H9 (cell line): Measurements from ENCODE around the gene MICAL2. TPM values are rescaled to one million over a fixed set of nuclear protein-coding genes. Genes with fewer than 3 reads are reported as not detected.

Experiments
- DNase-seq: peaks from one replicate; pipeline ENCODE4 v3.0.0-alpha.2; 2017
- H2AFZ ChIP-seq: one replicate; pipeline ENCODE4 v1.6.1; 2013; ENCODE audit warnings: mild to moderate bottlenecking, low read length, control low read depth, moderate library complexity
- H2AK5ac ChIP-seq: 2 replicates; pipeline ENCODE4 v1.6.1; 2013; ENCODE audit warnings: low read length, control low read depth, mixed read lengths; ENCODE audit not compliant: insufficient read length
- H2BK120ac ChIP-seq: one replicate; pipeline ENCODE4 v1.6.1; 2013; ENCODE audit warnings: low read depth, mild to moderate bottlenecking, low read length, control low read depth, inconsistent platforms; ENCODE audit not compliant: poor library complexity, severe bottlenecking
- H2BK12ac ChIP-seq: 2 replicates; pipeline ENCODE4 v1.6.1; 2013; ENCODE audit warnings: low read length, control low read depth, mixed read lengths, low read depth; ENCODE audit not compliant: insufficient read length
- H2BK15ac ChIP-seq: 2 replicates; pipeline ENCODE4 v1.6.1; 2013; ENCODE audit warnings: low read depth, low read length, control low read depth
- H2BK20ac ChIP-seq: one replicate; pipeline ENCODE4 v1.6.1; 2013; ENCODE audit warnings: low read depth, mild to moderate bottlenecking, low read length, control low read depth, inconsistent platforms; ENCODE audit not compliant: poor library complexity, severe bottlenecking
- H2BK5ac ChIP-seq: 2 replicates; pipeline ENCODE4 v1.6.1; 2013; ENCODE audit warnings: low read length, control low read depth, mixed read lengths; ENCODE audit not compliant: insufficient read length
- H3K14ac ChIP-seq: 2 replicates; pipeline ENCODE4 v1.6.1; 2013; ENCODE audit warnings: low read length, control low read depth; ENCODE audit not compliant: insufficient read depth
- H3K18ac ChIP-seq: 2 replicates; pipeline ENCODE4 v1.6.1; 2013; ENCODE audit warnings: low read depth, mild to moderate bottlenecking, mixed read lengths, low read length, control low read depth; ENCODE audit not compliant: insufficient read length
- H3K23ac ChIP-seq: 2 replicates; pipeline ENCODE4 v1.6.1; 2013; ENCODE audit warnings: low read length, control low read depth, mixed read lengths, low read depth; ENCODE audit not compliant: insufficient read length
- H3K23me2 ChIP-seq: 2 replicates; pipeline ENCODE4 v1.6.1; 2013; ENCODE audit warnings: low read depth, mild to moderate bottlenecking, mixed read lengths, low read length, control low read depth; ENCODE audit not compliant: insufficient read length, poor library complexity, severe bottlenecking
- H3K27ac ChIP-seq: 2 replicates; pipeline ENCODE4 v1.5.1; 2013; ENCODE audit warnings: low read length, control low read depth, mixed read lengths, low read depth; ENCODE audit not compliant: insufficient read length
- H3K27me3 ChIP-seq: 2 replicates; pipeline ENCODE4 v1.6.1; 2013; ENCODE audit warnings: low read length, control low read depth, inconsistent platforms; ENCODE audit not compliant: insufficient read depth
- H3K4ac ChIP-seq: 2 replicates; pipeline ENCODE4 v1.6.1; 2013; ENCODE audit warnings: low read depth, mild to moderate bottlenecking, control low read depth, inconsistent platforms, low read length, moderate library complexity
- H3K4me1 ChIP-seq: 2 replicates; pipeline ENCODE4 v1.6.1; 2013; ENCODE audit warnings: low read length, control low read depth, inconsistent platforms; ENCODE audit not compliant: insufficient read depth
- H3K4me2 ChIP-seq: 2 replicates; pipeline ENCODE4 v1.6.1; 2013; ENCODE audit warnings: low read length, control low read depth, mixed read lengths; ENCODE audit not compliant: insufficient read length, insufficient read depth
- H3K56ac ChIP-seq: 2 replicates; pipeline ENCODE4 v1.6.1; 2013; ENCODE audit warnings: low read depth, mild to moderate bottlenecking, mixed read lengths, low read length, control low read depth; ENCODE audit not compliant: insufficient read length
- H3K79me1 ChIP-seq: 2 replicates; pipeline ENCODE4 v1.6.1; 2013; ENCODE audit warnings: low read depth, mild to moderate bottlenecking, moderate library complexity, low read length, control low read depth, inconsistent platforms; ENCODE audit not compliant: insufficient read depth, poor library complexity, severe bottlenecking
- H3K79me2 ChIP-seq: 2 replicates; pipeline ENCODE4 v1.6.1; 2013; ENCODE audit warnings: low read length, control low read depth, inconsistent platforms; ENCODE audit not compliant: insufficient read depth
- H3K9ac ChIP-seq: 2 replicates; pipeline ENCODE4 v1.6.1; 2013; ENCODE audit warnings: low read length, control low read depth, mixed read lengths; ENCODE audit not compliant: insufficient read length; ENCODE audit errors: extremely low read depth
- H3K9me3 ChIP-seq: one replicate; pipeline ENCODE4 v1.6.1; 2013; ENCODE audit warnings: low read depth, low read length, inconsistent platforms; ENCODE audit not compliant: control insufficient read depth
- H3T11ph ChIP-seq: one replicate; pipeline ENCODE4 v1.6.1; 2013; ENCODE audit warnings: mild to moderate bottlenecking, low read length, control low read depth, inconsistent platforms
- H4K20me1 ChIP-seq: one replicate; pipeline ENCODE4 v1.6.1; 2013; ENCODE audit not compliant: control insufficient read depth, insufficient read length, insufficient read depth
- H4K5ac ChIP-seq: 2 replicates; pipeline ENCODE4 v1.6.1; 2013; ENCODE audit warnings: low read depth, mild to moderate bottlenecking, mixed read lengths, low read length, control low read depth; ENCODE audit not compliant: insufficient read length
- H4K8ac ChIP-seq: replicated peaks from 2 replicates; pipeline ENCODE4 v1.6.1; 2013; ENCODE audit warnings: low read length, control low read depth, mixed read lengths, low read depth; ENCODE audit not compliant: insufficient read length
- H4K91ac ChIP-seq: 2 replicates; pipeline ENCODE4 v1.6.1; 2013; ENCODE audit warnings: low read depth, mild to moderate bottlenecking, moderate library complexity, mixed read lengths, low read length, control low read depth; ENCODE audit not compliant: insufficient read length
- H3K27ac Mint-ChIP-seq, 3 experiments: 2 replicates in 2 of 3; 3 replicates in 1 of 3; pipeline ENCODE4 v1.8.0; 2020 to 2021; ENCODE audit warnings: mixed read lengths in 3 of 3, mild to moderate bottlenecking in 1 of 3, moderate library complexity in 1 of 3
- H3K27me3 Mint-ChIP-seq: 2 replicates; pipeline ENCODE4 v1.8.0; 2021; ENCODE audit warnings: low read depth, mild to moderate bottlenecking, moderate library complexity, mixed read lengths
- H3K36me3 Mint-ChIP-seq, 3 experiments: 2 replicates in 2 of 3; 3 replicates in 1 of 3; pipeline ENCODE4 v1.8.0; 2020 to 2021; ENCODE audit warnings: low read depth in 3 of 3, mixed read lengths in 3 of 3; ENCODE audit not compliant: insufficient read depth in 1 of 3
- H3K4me1 Mint-ChIP-seq, 2 experiments: 2 replicates each; pipeline ENCODE4 v1.8.0; 2020; ENCODE audit warnings: mixed read lengths in 2 of 2
- H3K4me3 Mint-ChIP-seq, 2 experiments: 2 replicates in 1 of 2; 3 replicates in 1 of 2; pipeline ENCODE4 v1.8.0; 2020 to 2021; ENCODE audit warnings: mild to moderate bottlenecking in 2 of 2, mixed read lengths in 2 of 2, moderate library complexity in 1 of 2
- H3K9me3 Mint-ChIP-seq, 2 experiments: 2 replicates in 1 of 2; 3 replicates in 1 of 2; pipeline ENCODE4 v1.8.0; 2020; ENCODE audit warnings: mild to moderate bottlenecking in 2 of 2, mixed read lengths in 2 of 2, moderate library complexity in 1 of 2
- CTCF ChIP-seq: fragments of 200-600 bp; sonication (generic); conservative IDR thresholded peaks from 3 replicates; pipeline ENCODE4 v1.8.0; 2021; ENCODE audit warnings: antibody characterized with exemption, mild to moderate bottlenecking
- WGBS: extraction: QIAGEN DNeasy Blood & Tissue Kit; methylation state at CpG from one replicate; pipeline ENCODE4 v1.1.7; 2013; ENCODE audit warnings: missing lambda C conversion rate, low lambda C conversion rate, mixed read lengths; ENCODE audit not compliant: insufficient read length; ENCODE audit errors: extremely low coverage; 5-methylcytosine and 5-hydroxymethylcytosine counted together
- total RNA-seq: library from RNA; stranded (reverse); gene quantifications from 2 replicates; pipeline ENCODE4 v1.2.1, GENCODE V29; 2021

Gene MICAL2
- total RNA-seq, 1 experiment from 2014 or later: 4.7 TPM

DNA sequence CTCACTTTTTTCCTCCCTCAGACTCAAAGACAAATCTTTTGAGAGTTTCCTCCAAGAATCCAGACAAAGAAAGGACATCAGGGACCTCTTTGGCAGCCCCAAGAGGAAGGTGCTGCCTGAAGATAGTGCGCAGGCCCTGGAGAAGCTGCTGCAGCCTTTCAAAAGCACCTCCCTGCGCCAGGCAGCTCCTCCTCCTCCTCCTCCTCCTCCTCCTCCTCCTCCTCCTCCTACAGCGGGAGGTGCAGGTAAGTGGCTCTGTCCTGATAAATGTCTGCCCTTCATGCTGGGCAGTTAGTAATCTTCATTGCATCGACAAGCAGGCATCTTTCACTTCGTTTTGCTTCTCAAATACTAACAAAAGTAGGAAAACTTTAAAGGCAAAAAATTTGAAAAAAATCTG is 184.2 kb downstream of the MICAL2 start:
- Histone ChIP-seq H2AK5ac (no peak overlapping the region), H3K4ac (no peak overlapping the region), H4K5ac (no peak overlapping the region), H4K8ac (no peak overlapping the region), H2BK5ac (no peak overlapping the region), H3K79me1 (no peaks in the 10 kb centered on the region), H3K79me2 (no peaks in the 10 kb centered on the region), H3K9me3 (no peaks in the 10 kb centered on the region), H3K9ac (no peak overlapping the region), H3K23ac (no peak overlapping the region), H4K20me1 (no peaks in the 10 kb centered on the region), H2AFZ (no peak overlapping the region), H3K27me3 (no peaks in the 10 kb centered on the region), H3K23me2 (no peaks in the 10 kb centered on the region), H3K18ac (no peak overlapping the region), H4K91ac (no peak overlapping the region), H2BK20ac (no peak overlapping the region), H3K27ac (no peak overlapping the region), H3K56ac (no peak overlapping the region), H2BK15ac (no peak overlapping the region), H3K4me1 (no peaks in the 10 kb centered on the region), H2BK12ac (no peak overlapping the region), H3T11ph (no peak overlapping the region), H3K14ac (no peak overlapping the region), H2BK120ac (no peak overlapping the region), H3K4me2 (no peak overlapping the region)
- no peak overlapping the region for H3K4me3 Mint-ChIP-seq
- H3K9me3 Mint-ChIP-seq: peaks cover 3 to 7% of the 10 kb centered on the region in 2 experiments; a peak in 4 of 5 replicates
- TF ChIP-seq CTCF: no peak
- peaks cover 0 to 4% (median 0%) of the 10 kb centered on the region in 3 experiments; a peak in 2 of 7 replicates for H3K36me3 Mint-ChIP-seq
- no CpG with 5 or more reads among the region's 5 CpGs for WGBS
- DNase-seq: no peak
- no peaks in the 10 kb centered on the region for H3K4me1 Mint-ChIP-seq
- H3K27ac Mint-ChIP-seq: no peak overlapping the region
- peaks cover 6% of the 10 kb centered on the region for H3K27me3 Mint-ChIP-seq
